Measurements from ENCODE around the gene SYNM.

DNA sequence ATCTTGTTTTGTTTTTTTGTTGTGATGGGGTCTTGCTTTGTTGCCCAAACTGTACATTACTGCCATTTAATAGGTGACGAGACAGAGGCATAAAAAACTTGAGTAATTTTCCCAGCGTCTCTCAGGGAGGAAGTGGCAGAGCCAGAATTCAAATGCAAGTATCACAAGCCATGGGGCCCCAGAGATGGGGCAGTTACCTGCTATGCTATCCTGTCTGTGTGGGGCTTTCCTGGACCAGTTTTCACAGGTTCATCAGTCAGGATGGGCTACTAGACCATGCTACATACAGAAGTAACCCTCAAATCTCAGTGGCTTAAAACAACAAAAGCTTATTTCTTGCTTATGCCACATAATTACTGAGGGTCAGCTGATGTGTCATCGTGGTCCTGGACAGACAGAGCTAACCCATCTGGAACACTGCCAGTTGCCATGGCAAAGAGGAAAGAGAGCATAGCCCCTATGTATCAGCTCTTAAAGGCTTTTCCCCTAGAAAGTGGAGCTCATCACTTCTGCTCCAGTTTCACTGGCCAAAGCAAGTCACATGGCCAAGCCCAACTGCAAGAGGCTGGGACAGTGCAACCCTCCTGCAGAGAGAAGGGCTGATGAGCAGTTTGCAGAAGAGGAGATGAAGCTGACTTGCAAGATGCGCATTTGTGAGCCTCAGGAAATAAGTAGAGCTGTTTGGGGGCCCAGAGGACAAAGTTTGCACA lies 31.7 kb upstream of the SYNM start:
- TF ChIP-seq CTCF (conservative IDR thresholded peaks at IDR 0.05; ENCODE audit: low read depth, low read length) (no peak), EZH2 (IDR thresholded peaks at IDR 0.05; ENCODE audit: low read length, unreplicated experiment) (no peak)
